H1 (cell line): ENCODE measurements around the gene ANAPC2. TPM values are rescaled to one million over a fixed set of nuclear protein-coding genes. Genes with fewer than 3 reads are reported as not detected.
A peak's percentile ranks its signal among the peaks of the same experiment; 100 is the strongest.

Source experiments
- BRCA1 ChIP-seq: IDR thresholded peaks from 2 replicates; pipeline ENCODE4 v1.6.1; 2012; ENCODE audit warnings: low read depth, low read length, improper control_type of control experiment
- GABPA ChIP-seq: IDR thresholded peaks from 2 replicates; pipeline ENCODE4 v1.6.1; 2011; ENCODE audit warnings: mild to moderate bottlenecking, low read length, moderate library complexity, borderline replicate concordance; ENCODE audit not compliant: insufficient read depth
- RBBP5 ChIP-seq: IDR thresholded peaks from 2 replicates; pipeline ENCODE4 v1.7.1; 2012; ENCODE audit warnings: low read depth, mild to moderate bottlenecking, inconsistent platforms, low read length, moderate library complexity, borderline replicate concordance
- TAF7 ChIP-seq: optimal IDR thresholded peaks from 2 replicates; pipeline ENCODE3; 2011; ENCODE audit warnings: low read depth, mild to moderate bottlenecking, inconsistent platforms, low read length, moderate library complexity, borderline replicate concordance
- TEAD4 ChIP-seq: IDR thresholded peaks from 2 replicates; pipeline ENCODE4 v1.6.1; 2012; ENCODE audit warnings: low read depth, low read length, inconsistent platforms, mixed read lengths
- polyA plus RNA-seq, 7 experiments: library from polyadenylated mRNA; depleted of rRNA in 3 of 7; stranded (reverse) in 5 of 7; unstranded in 2 of 7; fragments of >200 nt in 5 of 7; fragments of 200-250 nt in 2 of 7; gene quantifications; 1 replicate in 5 of 7; 2 replicates in 1 of 7; 4 replicates in 1 of 7; pipeline versions ENCODE4 v1.2.1 to v1.2.3, GENCODE V29; 2011 to 2013; ENCODE audit warnings: missing spikeins in 2 of 7, mixed read lengths in 2 of 7
- total RNA-seq: library from RNA; stranded (reverse); fragmentation: NEBNext Ultra II Directional; extraction: Animal tissue kit (Norgen Biotek cat#: 25700); gene quantifications from 2 replicates; pipeline ENCODE4 v1.2.1, GENCODE V29; 2021
- TF ChIP-seq, protein P1 (sequence below), 3 experiments: IDR thresholded peaks; 1 replicate in 2 of 3; 2 replicates in 1 of 3; pipeline versions ENCODE4 v1.5.1 to v1.6.1; 2011; ENCODE audit warnings: low read length in 3 of 3, mild to moderate bottlenecking in 3 of 3, inconsistent platforms in 2 of 3, low read depth in 1 of 3, moderate library complexity in 1 of 3; ENCODE audit not compliant: insufficient read depth in 1 of 3; ENCODE audit errors: control extremely low read depth in 1 of 3

ANAPC2 gene
- total and polyA plus RNA-seq, 2 of the 8 experiments (the other 6 are each of a cell fraction or from before 2014, with no cell fraction given) = 30.2 to 37.7 TPM

DNA sequence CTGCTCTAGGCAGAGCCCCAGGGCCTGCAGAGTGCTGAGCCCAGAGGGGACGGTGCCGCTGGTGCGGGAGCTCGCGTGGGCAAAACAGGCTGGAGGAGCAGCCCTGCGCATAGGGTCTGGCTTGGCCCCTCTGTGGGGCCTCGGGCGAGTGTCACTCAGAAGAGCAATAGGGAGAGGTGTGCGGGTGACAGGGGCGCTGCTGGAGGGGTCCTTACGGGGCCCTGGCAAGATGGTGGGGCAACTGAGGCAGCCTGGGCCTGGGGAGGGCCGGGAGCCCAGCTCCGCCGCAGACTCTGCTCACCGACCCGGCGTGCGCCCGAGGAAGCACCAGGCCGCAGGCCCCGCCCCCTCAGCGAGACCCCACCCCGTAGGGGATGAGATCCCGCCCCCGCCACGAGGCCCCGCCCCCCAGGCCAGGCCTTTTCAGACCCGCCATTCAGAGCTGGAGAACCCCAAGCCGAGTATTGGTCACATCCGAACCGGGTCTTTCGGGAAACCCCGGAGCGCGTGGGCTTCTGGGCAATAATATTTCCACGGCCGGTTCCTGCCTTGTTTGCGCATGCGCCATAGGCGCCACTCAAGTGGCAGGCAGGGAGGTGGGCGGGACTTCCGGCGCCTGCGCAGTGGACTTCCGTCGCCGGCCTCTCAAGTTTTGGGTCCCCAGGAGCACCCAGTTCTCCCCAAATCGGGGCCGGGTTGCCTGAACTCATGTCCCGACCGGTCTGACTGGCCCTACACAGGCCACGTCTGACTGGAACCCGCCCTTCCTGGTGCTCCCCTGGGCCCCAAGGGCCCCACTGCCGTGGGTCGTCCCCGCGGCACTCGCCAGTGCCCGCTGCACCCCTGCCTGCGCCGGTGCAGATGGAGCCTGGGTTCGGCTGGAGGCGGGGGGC is 35.0 kb upstream of the ANAPC2 start (continued):
- TF ChIP-seq TAF7 = peak; percentile 43
- no peak for TF ChIP-seq TEAD4
- TF ChIP-seq RBBP5 = no peak
- no peak for TF ChIP-seq BRCA1
- TF ChIP-seq GABPA = peak; percentile 96
- TF ChIP-seq, protein P1, sequence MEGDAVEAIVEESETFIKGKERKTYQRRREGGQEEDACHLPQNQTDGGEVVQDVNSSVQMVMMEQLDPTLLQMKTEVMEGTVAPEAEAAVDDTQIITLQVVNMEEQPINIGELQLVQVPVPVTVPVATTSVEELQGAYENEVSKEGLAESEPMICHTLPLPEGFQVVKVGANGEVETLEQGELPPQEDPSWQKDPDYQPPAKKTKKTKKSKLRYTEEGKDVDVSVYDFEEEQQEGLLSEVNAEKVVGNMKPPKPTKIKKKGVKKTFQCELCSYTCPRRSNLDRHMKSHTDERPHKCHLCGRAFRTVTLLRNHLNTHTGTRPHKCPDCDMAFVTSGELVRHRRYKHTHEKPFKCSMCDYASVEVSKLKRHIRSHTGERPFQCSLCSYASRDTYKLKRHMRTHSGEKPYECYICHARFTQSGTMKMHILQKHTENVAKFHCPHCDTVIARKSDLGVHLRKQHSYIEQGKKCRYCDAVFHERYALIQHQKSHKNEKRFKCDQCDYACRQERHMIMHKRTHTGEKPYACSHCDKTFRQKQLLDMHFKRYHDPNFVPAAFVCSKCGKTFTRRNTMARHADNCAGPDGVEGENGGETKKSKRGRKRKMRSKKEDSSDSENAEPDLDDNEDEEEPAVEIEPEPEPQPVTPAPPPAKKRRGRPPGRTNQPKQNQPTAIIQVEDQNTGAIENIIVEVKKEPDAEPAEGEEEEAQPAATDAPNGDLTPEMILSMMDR (IDR thresholded peaks at IDR 0.05; ENCODE audit: control extremely low read depth in 1 of 3, insufficient read depth in 1 of 3, low read depth in 1 of 3, low read length in 3 of 3) = no peak
